Liver (tissue), 2 donors: ENCODE measurements around the gene AGPAT4.

Source experiments
- GABPA ChIP-seq, 2 donors: IDR thresholded peaks in 1 of 2; conservative IDR thresholded peaks in 1 of 2; 2 replicates each; pipeline ENCODE4 v1.6.1; 2016; ENCODE audit warnings: antibody characterized with exemption in 2 of 2, mild to moderate bottlenecking in 1 of 2, moderate library complexity in 1 of 2
- RAD21 ChIP-seq, 2 donors: IDR thresholded peaks; 2 replicates each; pipeline ENCODE4 v1.6.1; 2016; ENCODE audit warnings: antibody characterized with exemption in 2 of 2, mild to moderate bottlenecking in 2 of 2
- donor health status: healthy.

- no peak for TF ChIP-seq GABPA (IDR thresholded peaks at IDR 0.05 in 1 of 2, conservative IDR thresholded peaks at IDR 0.05 in 1 of 2)
- peak; percentile 80 to 85 for TF ChIP-seq RAD21 (IDR thresholded peaks at IDR 0.05)
Observed at GRCh38 chr6:161152907-161153662, 120.8 kb downstream of the AGPAT4 start.
